WERI-Rb-1 (cell line): ENCODE measurements around the gene NXF1.

ENCODE experiments used
- DNase-seq: peaks from one replicate; pipeline ENCODE4 v3.0.0-alpha.2; 2020
- H3K27ac ChIP-seq: fragments of 250-450 bp; sonication (Bioruptor Pico); 2 replicates; pipeline ENCODE4 v1.5.1; 2020; ENCODE audit warnings: mild to moderate bottlenecking, moderate library complexity
- H3K27me3 ChIP-seq: fragments of 250-450 bp; sonication (Bioruptor Pico); 2 replicates; pipeline ENCODE4 v1.5.1; 2021; ENCODE audit warnings: mild to moderate bottlenecking, low read depth, moderate library complexity; ENCODE audit not compliant: insufficient read depth, severe bottlenecking
- H3K36me3 ChIP-seq: fragments of 250-450 bp; sonication (Bioruptor Pico); 2 replicates; pipeline ENCODE4 v1.5.1; 2020; ENCODE audit warnings: mild to moderate bottlenecking, moderate library complexity
- H3K4me3 ChIP-seq: 2 replicates; pipeline ENCODE4 v1.5.1; 2011; ENCODE audit warnings: low read depth, mild to moderate bottlenecking, control low read depth, low read length
- H3K9me3 ChIP-seq: fragments of 250-450 bp; sonication (Bioruptor Pico); 2 replicates; pipeline ENCODE4 v1.5.1; 2021; ENCODE audit warnings: mild to moderate bottlenecking, moderate library complexity; ENCODE audit not compliant: severe bottlenecking
- TF ChIP-seq, protein P1 (sequence below): IDR thresholded peaks from 2 replicates; pipeline ENCODE4 v1.5.1; 2011; ENCODE audit warnings: low read depth, mild to moderate bottlenecking, control low read depth, inconsistent platforms, low read length

NXF1 gene

DNA sequence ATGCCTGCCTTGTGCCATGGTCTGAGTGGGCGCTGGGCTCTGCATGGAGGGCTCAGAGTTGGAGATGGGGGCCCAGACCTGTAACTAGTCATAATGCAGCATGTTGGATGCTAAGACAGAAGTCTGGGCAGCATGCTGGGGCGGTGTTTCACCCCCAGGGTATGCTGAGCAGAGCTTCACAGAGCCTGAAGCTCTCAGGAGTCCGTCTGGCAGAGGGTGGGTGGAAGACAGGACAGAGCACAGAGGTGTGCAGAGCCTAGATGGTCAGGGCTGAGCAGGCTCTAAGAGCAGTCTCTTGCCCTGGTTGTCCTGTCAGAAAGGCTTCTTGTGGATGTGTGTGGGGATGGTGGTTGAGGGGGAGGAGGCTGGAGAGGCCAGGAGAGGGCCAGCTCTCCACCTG, 26.8 kb downstream of the NXF1 start:
- DNase-seq = no peak
- Histone ChIP-seq H3K9me3 (no peaks in the 10 kb centered on the region), H3K27ac (no peak overlapping the region), H3K4me3 (no peak overlapping the region), H3K36me3 (peaks cover 57% of the 10 kb centered on the region), H3K27me3 (no peaks in the 10 kb centered on the region)
- TF ChIP-seq, protein P1, sequence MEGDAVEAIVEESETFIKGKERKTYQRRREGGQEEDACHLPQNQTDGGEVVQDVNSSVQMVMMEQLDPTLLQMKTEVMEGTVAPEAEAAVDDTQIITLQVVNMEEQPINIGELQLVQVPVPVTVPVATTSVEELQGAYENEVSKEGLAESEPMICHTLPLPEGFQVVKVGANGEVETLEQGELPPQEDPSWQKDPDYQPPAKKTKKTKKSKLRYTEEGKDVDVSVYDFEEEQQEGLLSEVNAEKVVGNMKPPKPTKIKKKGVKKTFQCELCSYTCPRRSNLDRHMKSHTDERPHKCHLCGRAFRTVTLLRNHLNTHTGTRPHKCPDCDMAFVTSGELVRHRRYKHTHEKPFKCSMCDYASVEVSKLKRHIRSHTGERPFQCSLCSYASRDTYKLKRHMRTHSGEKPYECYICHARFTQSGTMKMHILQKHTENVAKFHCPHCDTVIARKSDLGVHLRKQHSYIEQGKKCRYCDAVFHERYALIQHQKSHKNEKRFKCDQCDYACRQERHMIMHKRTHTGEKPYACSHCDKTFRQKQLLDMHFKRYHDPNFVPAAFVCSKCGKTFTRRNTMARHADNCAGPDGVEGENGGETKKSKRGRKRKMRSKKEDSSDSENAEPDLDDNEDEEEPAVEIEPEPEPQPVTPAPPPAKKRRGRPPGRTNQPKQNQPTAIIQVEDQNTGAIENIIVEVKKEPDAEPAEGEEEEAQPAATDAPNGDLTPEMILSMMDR = no peak

DNA sequence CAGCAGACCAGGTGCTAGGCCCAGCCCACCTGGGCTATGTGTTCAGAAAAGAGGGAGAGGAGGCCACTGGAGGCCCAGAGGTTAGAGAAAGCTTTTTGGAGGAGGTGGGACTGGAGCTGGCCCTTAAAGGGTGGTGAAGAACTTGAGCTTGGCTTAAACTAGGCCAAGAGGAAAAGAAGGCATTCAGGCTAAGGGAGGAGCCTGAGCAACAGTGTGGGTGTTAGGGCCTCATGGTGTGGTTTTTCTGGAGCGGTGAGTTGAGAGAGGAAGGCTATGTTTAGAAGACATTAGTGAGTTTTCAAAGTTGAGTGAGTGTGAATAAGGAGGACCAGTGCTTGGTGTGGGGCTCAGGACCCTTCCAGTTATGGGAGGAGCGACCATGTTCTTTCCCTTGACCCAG, 27.9 kb downstream of the NXF1 start:
- TF ChIP-seq, protein P1 = no peak
- H3K36me3 ChIP-seq = peaks cover 54% of the 10 kb centered on the region
- no peak for DNase-seq
- H3K4me3 ChIP-seq = no peak overlapping the region
- no peaks in the 10 kb centered on the region for H3K9me3 ChIP-seq
- H3K27ac ChIP-seq = no peak overlapping the region
- H3K27me3 ChIP-seq = no peaks in the 10 kb centered on the region

DNA sequence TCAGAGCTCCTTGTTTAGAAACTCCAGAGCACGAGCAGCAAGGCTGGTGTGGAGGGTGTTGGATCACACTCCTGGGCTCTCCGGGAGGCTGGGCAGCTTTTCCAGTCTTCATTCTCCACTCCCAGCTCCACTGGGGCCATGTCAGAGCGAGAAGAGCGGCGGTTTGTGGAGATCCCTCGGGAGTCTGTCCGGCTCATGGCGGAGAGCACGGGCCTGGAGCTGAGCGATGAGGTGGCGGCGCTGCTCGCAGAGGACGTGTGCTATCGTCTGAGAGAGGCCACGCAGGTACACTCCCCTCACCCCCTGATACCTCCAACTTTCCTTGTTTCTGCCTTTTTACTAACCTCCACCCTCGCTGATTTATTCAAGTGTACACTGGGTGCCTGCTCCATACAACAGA, 29.6 kb downstream of the NXF1 start:
- Histone ChIP-seq H3K4me3 (no peak overlapping the region), H3K27me3 (no peaks in the 10 kb centered on the region), H3K36me3 (peaks cover 51% of the 10 kb centered on the region), H3K27ac (no peak overlapping the region), H3K9me3 (no peaks in the 10 kb centered on the region)
- no peak for DNase-seq
- TF ChIP-seq, protein P1 = no peak

DNA sequence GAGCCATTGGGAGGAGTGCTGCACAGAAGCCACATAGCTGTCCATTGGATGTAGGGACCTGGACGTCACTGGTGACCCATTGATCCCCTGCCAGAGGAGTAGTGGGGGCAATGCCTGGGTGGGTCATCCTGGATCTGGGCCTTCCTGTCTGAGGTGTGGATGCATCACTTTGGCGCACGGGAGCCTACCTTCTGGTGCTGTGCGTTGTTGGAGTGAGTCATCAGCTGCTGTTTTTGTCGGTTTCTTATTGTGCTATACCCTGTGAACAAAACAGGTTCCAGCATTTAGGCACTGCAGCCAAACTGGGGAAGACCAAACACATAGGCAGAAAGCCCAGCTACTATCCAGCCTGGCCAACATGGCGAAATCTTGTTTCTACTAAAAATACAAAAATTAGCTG, 30.8 kb downstream of the NXF1 start:
- TF ChIP-seq, protein P1 = no peak
- H3K9me3 ChIP-seq = no peaks in the 10 kb centered on the region
- H3K36me3 ChIP-seq = peaks cover 45% of the 10 kb centered on the region
- H3K27me3 ChIP-seq = no peaks in the 10 kb centered on the region
- no peak for DNase-seq
- H3K27ac ChIP-seq = no peak overlapping the region
- no peak overlapping the region for H3K4me3 ChIP-seq

DNA sequence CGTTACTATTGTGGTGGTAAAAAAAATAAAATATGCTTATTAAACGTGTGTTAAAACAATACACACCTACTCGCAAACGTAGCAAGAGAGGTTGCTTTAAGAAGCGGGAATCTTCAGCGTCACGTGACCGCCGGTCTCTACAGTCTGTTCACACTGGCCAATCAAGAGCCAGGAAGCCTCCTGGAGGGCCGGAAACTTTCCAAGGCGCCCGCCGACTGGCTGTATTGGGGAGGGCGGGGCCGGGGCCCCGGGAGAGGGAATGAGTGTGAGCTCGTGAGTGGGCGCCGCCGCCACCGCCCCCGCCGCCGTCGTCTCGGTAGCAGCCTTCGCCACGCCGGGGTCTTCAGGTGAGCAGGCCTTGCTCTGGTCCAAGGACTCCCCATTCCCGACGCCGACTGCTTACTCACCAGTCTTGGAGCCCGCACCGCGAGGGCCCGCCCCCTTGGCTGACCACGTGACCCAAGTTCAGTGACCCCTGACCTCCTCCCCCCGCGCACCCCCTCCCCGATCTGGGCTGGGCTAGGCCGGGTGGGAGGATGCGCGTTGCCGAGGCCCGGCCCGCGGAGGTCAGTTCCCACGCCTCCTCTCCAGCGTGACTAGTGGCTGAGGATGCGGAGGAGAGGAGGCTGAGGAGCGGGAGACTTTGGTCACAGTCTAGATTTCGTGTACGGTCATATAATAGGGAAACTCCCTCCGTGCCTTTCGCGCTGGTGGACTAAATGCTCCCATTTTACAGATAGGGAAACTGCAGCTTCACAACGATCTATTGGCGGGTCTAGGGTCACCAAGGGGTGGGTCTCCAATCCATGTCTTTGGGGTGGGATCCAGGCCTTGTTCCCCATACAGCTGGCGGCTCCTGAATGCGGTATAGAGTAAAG, 33.9 kb downstream of the NXF1 start, which contains the start of gene TAF6L:
Gene TAF6L (plus strand): TSS at position 253 of the 878 bp plus-strand sequence. CDS start 4,388 bp downstream, outside the sequence.
- peak within 1 kb of the TSS; percentile 70 for H3K4me3 ChIP-seq
- peak; percentile 97 for DNase-seq
- H3K36me3 ChIP-seq = peaks cover 34% of the 10 kb centered on the region
- no peaks in the 10 kb centered on the region for H3K27me3 ChIP-seq
- TF ChIP-seq, protein P1 = no peak
- H3K27ac ChIP-seq = peak within 1 kb of the TSS; percentile 92
- H3K9me3 ChIP-seq = no peaks in the 10 kb centered on the region
